SK-N-SH (cell line): ENCODE data around the gene TAF6. TPM values are rescaled to one million over a fixed set of nuclear protein-coding genes. Genes with fewer than 3 reads are reported as not detected.

Experiments
- CTCF ChIA-PET: fragments of 300-600, 350-600 bp; formaldehyde crosslinking; extraction: SDS; loops from one replicate; lab custom pipeline; 2021; lab: Yijun Ruan, JAX
- POLR2A ChIA-PET: fragments of 350-600 bp; sonication (Branson Sonifier 250); formaldehyde crosslinking; extraction: SDS; loops from one replicate; lab custom pipeline; 2020; ENCODE audit warnings: antibody characterized with exemption, inconsistent platforms; lab: Yijun Ruan, JAX
- DNase-seq: peaks from one replicate; pipeline ENCODE4 v3.0.0; 2012
- H2AFZ ChIP-seq: fragments of 200-600 bp; sonication (generic); 2 replicates; pipeline ENCODE4 v1.8.1; 2016; ENCODE audit warnings: antibody characterized with exemption, mild to moderate bottlenecking, low read depth
- H3F3A ChIP-seq: fragments of 200-600 bp; sonication (generic); replicated peaks from 2 replicates; pipeline ENCODE3; 2016; ENCODE audit warnings: antibody characterized with exemption, mild to moderate bottlenecking; ENCODE audit not compliant: insufficient read depth
- H3K27ac ChIP-seq, 2 experiments: fragments of 200-500 bp in 1 of 2; fragments of 200-600 bp in 1 of 2; sonication (Bioruptor generic) in 1 of 2; sonication (generic), shearing (Covaris generic) in 1 of 2; 2 replicates each; pipeline versions ENCODE4 v1.5.1 to v1.6.1; 2014 to 2016; ENCODE audit warnings: low read depth in 2 of 2, inconsistent platforms in 1 of 2, low read length in 1 of 2, mild to moderate bottlenecking in 1 of 2, mixed read lengths in 1 of 2
- H3K27me3 ChIP-seq: fragments of 200-600 bp; sonication (generic), shearing (Covaris generic); 2 replicates; pipeline ENCODE4 v1.6.1; 2016; ENCODE audit warnings: mixed run types; ENCODE audit not compliant: insufficient read depth
- H3K36me3 ChIP-seq, 2 experiments: fragments of 200-500 bp in 1 of 2; fragments of 200-600 bp in 1 of 2; sonication (Bioruptor generic) in 1 of 2; sonication (generic) in 1 of 2; replicated peaks in 1 of 2; 2 replicates each; pipeline versions ENCODE3 to v1.5.1; 2014 to 2016; ENCODE audit warnings: low read length in 1 of 2, mild to moderate bottlenecking in 1 of 2; ENCODE audit not compliant: insufficient read depth in 2 of 2, control insufficient read depth in 1 of 2
- H3K4me1 ChIP-seq, 2 experiments: fragments of 200-500 bp in 1 of 2; fragments of 200-600 bp in 1 of 2; sonication (Bioruptor generic) in 1 of 2; sonication (generic), shearing (Covaris generic) in 1 of 2; 2 replicates each; pipeline versions ENCODE4 v1.5.1 to v1.6.1; 2014 to 2016; ENCODE audit warnings: low read depth in 1 of 2, low read length in 1 of 2, mixed run types in 1 of 2; ENCODE audit not compliant: insufficient read depth in 2 of 2, control insufficient read depth in 1 of 2
- H3K4me2 ChIP-seq: fragments of 200-600 bp; sonication (generic), shearing (Covaris generic); 2 replicates; pipeline ENCODE4 v1.6.1; 2017; ENCODE audit warnings: mixed run types
- H3K4me3 ChIP-seq, 2 experiments: fragments of 200-500 bp in 1 of 2; fragments of 200-600 bp in 1 of 2; sonication (Bioruptor generic) in 1 of 2; sonication (generic), shearing (Covaris generic) in 1 of 2; 2 replicates each; pipeline versions ENCODE4 v1.5.1 to v1.8.1; 2014 to 2016; ENCODE audit warnings: low read depth in 2 of 2, inconsistent platforms in 1 of 2, low read length in 1 of 2, mild to moderate bottlenecking in 1 of 2, mixed read lengths in 1 of 2, moderate library complexity in 1 of 2
- H3K79me2 ChIP-seq: fragments of 200-600 bp; sonication (generic); 2 replicates; pipeline ENCODE4 v1.8.1; 2017; ENCODE audit warnings: mild to moderate bottlenecking; ENCODE audit not compliant: insufficient read depth
- H3K9ac ChIP-seq: fragments of 200-600 bp; sonication (generic); 2 replicates; pipeline ENCODE4 v1.6.1; 2017; ENCODE audit warnings: mixed run types
- H3K9me2 ChIP-seq: fragments of 200-600 bp; sonication (generic); 2 replicates; pipeline ENCODE4 v1.6.1; 2017; ENCODE audit warnings: mixed run types
- H3K9me3 ChIP-seq: fragments of 200-600 bp; sonication (generic); 2 replicates; pipeline ENCODE4 v1.6.1; 2017; ENCODE audit warnings: mixed run types, mild to moderate bottlenecking, moderate library complexity
- H4K20me1 ChIP-seq: fragments of 200-600 bp; sonication (generic); 2 replicates; pipeline ENCODE4 v1.6.1; 2017; ENCODE audit warnings: mild to moderate bottlenecking, mixed run types; ENCODE audit not compliant: insufficient read depth
- CHD2 ChIP-seq: fragments of 150-350 bp; IDR thresholded peaks from 2 replicates; pipeline ENCODE4 v1.6.1; 2018; ENCODE audit warnings: low read length; ENCODE audit not compliant: partially characterized antibody
- ELF1 ChIP-seq: IDR thresholded peaks from 2 replicates; pipeline ENCODE4 v1.4.0; 2012
- FOXJ3 ChIP-seq: sonication (generic); formaldehyde crosslinking; IDR thresholded peaks from 2 replicates; pipeline ENCODE4 v1.5.1; 2020; ENCODE audit warnings: mild to moderate bottlenecking, missing genetic modification reagents
- FOXM1 ChIP-seq: IDR thresholded peaks from 2 replicates; pipeline ENCODE4 v1.4.0; 2012; ENCODE audit warnings: low read depth, mild to moderate bottlenecking
- GATA2 ChIP-seq: sonication (generic); formaldehyde crosslinking; IDR thresholded peaks from 2 replicates; pipeline ENCODE4 v1.5.0; 2020; ENCODE audit warnings: mild to moderate bottlenecking, missing genetic modification reagents
- JUND ChIP-seq: IDR thresholded peaks from 2 replicates; pipeline ENCODE4 v1.4.0; 2012
- MEF2A ChIP-seq: IDR thresholded peaks from 2 replicates; pipeline ENCODE4 v1.4.0; 2012; ENCODE audit warnings: low read depth, borderline replicate concordance
- POLR2AphosphoS5 ChIP-seq: IDR thresholded peaks from 2 replicates; pipeline ENCODE4 v1.6.1; 2012; ENCODE audit warnings: low read depth, low read length
- RCOR1 ChIP-seq: fragments of 150-350 bp; IDR thresholded peaks from 2 replicates; pipeline ENCODE4 v1.6.1; 2017; ENCODE audit warnings: antibody characterized with exemption, low read length
- RFX5 ChIP-seq: IDR thresholded peaks from 2 replicates; pipeline ENCODE4 v1.6.1; 2012; ENCODE audit warnings: mild to moderate bottlenecking, improper control_type of control experiment, low read length
- SIN3A ChIP-seq: IDR thresholded peaks from 2 replicates; pipeline ENCODE4 v1.6.1; 2012; ENCODE audit warnings: low read depth, mild to moderate bottlenecking, low read length, moderate library complexity, borderline replicate concordance
- SMC3 ChIP-seq: IDR thresholded peaks from 2 replicates; pipeline ENCODE4 v1.6.1; 2012; ENCODE audit warnings: low read depth, low read length, improper control_type of control experiment
- TCF12 ChIP-seq: IDR thresholded peaks from 2 replicates; pipeline ENCODE4 v1.4.0; 2012
- YY1 ChIP-seq: IDR thresholded peaks from 2 replicates; pipeline ENCODE4 v1.4.0; 2012; ENCODE audit warnings: low read depth, mild to moderate bottlenecking
- WGBS: methylation state at CpG from one replicate; pipeline ENCODE4 v1.1.6; 2017; ENCODE audit warnings: low lambda C conversion rate; 5-methylcytosine and 5-hydroxymethylcytosine counted together
- polyA plus RNA-seq, 3 experiments: library from polyadenylated mRNA; depleted of rRNA; stranded (reverse); fragments of >200 nt; gene quantifications; 2 replicates each; pipeline ENCODE4 v1.2.3, GENCODE V29; 2012
- TF ChIP-seq, protein P1 (sequence below): fragments of 150-350 bp; IDR thresholded peaks from 2 replicates; pipeline ENCODE4 v1.6.1; 2016; ENCODE audit warnings: mild to moderate bottlenecking, low read depth, low read length
- TF ChIP-seq, protein P2 (sequence below): fragments of 200-600 bp; sonication (generic); IDR thresholded peaks from 2 replicates; pipeline ENCODE4 v1.6.1; 2017; ENCODE audit warnings: antibody characterized with exemption, mild to moderate bottlenecking, moderate library complexity
- TF ChIP-seq, protein P3 (sequence below): IDR thresholded peaks from 2 replicates; pipeline ENCODE4 v1.4.0; 2012; ENCODE audit warnings: low read depth, borderline replicate concordance
- TF ChIP-seq, protein P4 (sequence below): fragments of 150-350 bp; IDR thresholded peaks from 2 replicates; pipeline ENCODE4 v1.6.1; 2017; ENCODE audit warnings: antibody characterized with exemption, low read length, low read depth, borderline replicate concordance
- TF ChIP-seq, protein P5 (sequence below): IDR thresholded peaks from 2 replicates; pipeline ENCODE4 v1.4.0; 2012; ENCODE audit warnings: low read depth

The TAF6 gene
- polyA plus RNA-seq, 1 of the 3 experiments (the other 2 are of a cell fraction), result 70.5 TPM

DNA sequence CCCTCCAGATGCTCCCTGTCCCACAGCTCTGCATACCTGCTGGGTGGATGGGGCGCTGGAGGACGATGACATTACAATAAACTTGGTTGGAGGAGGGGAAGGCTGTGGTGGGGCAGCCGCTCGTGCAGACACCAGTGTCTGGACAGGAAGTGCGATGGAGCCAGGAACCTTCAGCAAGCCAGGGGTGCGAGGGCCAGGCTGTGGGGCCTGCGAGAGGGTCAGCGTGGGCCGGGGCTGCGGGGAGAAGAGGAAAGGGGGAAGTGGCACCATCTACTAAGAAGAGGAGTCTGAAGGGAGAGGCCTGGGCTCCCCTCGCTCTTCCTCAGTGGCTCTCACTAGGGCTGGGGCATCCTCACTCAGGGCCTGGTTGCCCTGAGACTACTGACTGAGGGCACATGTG is 11.3 kb downstream of the TAF6 start:
- Histone ChIP-seq H2AFZ (no peak overlapping the region), H3K27me3 (no peaks in the 10 kb centered on the region), H3K36me3 (peaks cover 39 to 47% of the 10 kb centered on the region in 2 experiments), H3K9ac (no peak overlapping the region), H3K4me1 (peaks cover 0 to 2% of the 10 kb centered on the region in 2 experiments; a peak in 2 of 4 replicates), H3K9me2 (no peaks in the 10 kb centered on the region), H3K79me2 (peaks cover 3% of the 10 kb centered on the region; the same call in 1 of the 2 replicates), H3K4me3 (no peak overlapping the region), H3F3A (peaks cover 32% of the 10 kb centered on the region), H3K4me2 (no peak overlapping the region), H3K27ac (no peak overlapping the region), H3K9me3 (no peaks in the 10 kb centered on the region), H4K20me1 (no peaks in the 10 kb centered on the region)
- WGBS, result 87% methylated on average over 11 of the region's 11 CpGs
- POLR2A ChIA-PET, result no interaction called here
- TF ChIP-seq FOXM1, result no peak
- no peak for TF ChIP-seq TCF12
- no peak for TF ChIP-seq JUND
- TF ChIP-seq POLR2AphosphoS5, result no peak
- no peak for TF ChIP-seq SIN3A
- no peak for TF ChIP-seq RFX5
- TF ChIP-seq, protein P1, sequence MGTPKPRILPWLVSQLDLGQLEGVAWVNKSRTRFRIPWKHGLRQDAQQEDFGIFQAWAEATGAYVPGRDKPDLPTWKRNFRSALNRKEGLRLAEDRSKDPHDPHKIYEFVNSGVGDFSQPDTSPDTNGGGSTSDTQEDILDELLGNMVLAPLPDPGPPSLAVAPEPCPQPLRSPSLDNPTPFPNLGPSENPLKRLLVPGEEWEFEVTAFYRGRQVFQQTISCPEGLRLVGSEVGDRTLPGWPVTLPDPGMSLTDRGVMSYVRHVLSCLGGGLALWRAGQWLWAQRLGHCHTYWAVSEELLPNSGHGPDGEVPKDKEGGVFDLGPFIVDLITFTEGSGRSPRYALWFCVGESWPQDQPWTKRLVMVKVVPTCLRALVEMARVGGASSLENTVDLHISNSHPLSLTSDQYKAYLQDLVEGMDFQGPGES, result no peak
- TF ChIP-seq, protein P2, sequence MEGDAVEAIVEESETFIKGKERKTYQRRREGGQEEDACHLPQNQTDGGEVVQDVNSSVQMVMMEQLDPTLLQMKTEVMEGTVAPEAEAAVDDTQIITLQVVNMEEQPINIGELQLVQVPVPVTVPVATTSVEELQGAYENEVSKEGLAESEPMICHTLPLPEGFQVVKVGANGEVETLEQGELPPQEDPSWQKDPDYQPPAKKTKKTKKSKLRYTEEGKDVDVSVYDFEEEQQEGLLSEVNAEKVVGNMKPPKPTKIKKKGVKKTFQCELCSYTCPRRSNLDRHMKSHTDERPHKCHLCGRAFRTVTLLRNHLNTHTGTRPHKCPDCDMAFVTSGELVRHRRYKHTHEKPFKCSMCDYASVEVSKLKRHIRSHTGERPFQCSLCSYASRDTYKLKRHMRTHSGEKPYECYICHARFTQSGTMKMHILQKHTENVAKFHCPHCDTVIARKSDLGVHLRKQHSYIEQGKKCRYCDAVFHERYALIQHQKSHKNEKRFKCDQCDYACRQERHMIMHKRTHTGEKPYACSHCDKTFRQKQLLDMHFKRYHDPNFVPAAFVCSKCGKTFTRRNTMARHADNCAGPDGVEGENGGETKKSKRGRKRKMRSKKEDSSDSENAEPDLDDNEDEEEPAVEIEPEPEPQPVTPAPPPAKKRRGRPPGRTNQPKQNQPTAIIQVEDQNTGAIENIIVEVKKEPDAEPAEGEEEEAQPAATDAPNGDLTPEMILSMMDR, result no peak
- TF ChIP-seq, protein P3, sequence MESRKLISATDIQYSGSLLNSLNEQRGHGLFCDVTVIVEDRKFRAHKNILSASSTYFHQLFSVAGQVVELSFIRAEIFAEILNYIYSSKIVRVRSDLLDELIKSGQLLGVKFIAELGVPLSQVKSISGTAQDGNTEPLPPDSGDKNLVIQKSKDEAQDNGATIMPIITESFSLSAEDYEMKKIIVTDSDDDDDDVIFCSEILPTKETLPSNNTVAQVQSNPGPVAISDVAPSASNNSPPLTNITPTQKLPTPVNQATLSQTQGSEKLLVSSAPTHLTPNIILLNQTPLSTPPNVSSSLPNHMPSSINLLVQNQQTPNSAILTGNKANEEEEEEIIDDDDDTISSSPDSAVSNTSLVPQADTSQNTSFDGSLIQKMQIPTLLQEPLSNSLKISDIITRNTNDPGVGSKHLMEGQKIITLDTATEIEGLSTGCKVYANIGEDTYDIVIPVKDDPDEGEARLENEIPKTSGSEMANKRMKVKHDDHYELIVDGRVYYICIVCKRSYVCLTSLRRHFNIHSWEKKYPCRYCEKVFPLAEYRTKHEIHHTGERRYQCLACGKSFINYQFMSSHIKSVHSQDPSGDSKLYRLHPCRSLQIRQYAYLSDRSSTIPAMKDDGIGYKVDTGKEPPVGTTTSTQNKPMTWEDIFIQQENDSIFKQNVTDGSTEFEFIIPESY, result no peak
- TF ChIP-seq GATA2 (CRISPR knock-in tag), result no peak
- CTCF ChIA-PET, result no interaction called here
- no peak for DNase-seq

DNA sequence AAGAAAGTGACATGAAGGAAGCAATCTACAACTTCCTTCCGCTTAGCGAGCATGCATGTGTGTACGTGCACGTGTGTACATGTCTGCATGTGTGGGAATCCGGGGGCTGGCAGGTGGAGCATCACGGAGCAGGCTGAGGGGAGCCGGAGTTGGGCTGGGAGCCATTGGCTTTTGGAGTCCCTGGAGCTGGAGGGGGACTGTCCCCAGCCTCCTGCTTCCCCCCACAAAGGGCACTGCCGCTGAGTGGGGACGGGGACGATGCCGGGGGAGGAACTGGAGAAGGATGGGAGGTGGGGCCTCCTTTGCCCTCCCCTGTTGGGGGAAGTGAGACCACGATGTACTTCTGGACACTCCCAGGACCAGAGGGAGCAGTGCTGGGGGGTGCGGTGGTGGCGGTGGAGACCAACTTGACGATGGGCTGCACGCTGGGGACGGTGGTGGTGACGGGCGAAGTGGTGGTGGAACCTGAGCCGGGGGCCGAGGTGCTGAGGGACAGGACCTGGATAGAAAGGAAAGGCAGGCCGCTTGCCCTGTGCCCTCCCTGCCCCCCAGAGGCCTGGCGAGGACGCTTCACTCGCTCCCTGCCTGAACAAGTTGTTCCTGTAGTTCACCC is 11.9 kb downstream of the TAF6 start:
- peak; percentile 18 for DNase-seq
- peaks cover 39% of the 10 kb centered on the region for H3F3A ChIP-seq
- no peak overlapping the region for H3K4me3 ChIP-seq
- peaks cover 39 to 47% of the 10 kb centered on the region in 2 experiments for H3K36me3 ChIP-seq
- H3K4me2 ChIP-seq, result no peak overlapping the region
- peaks cover 6 to 8% of the 10 kb centered on the region in 2 experiments; a peak in 3 of 4 replicates for H3K4me1 ChIP-seq
- no peak overlapping the region for H3K27ac ChIP-seq
- no peaks in the 10 kb centered on the region for H3K27me3 ChIP-seq
- ChIA-PET POLR2A (interaction anchor here (1.5 kb wide), 1 partner anchor 13 kb away, joined by 3 read pairs; no protein-coding TSS in a partner anchor), CTCF (no interaction called here)
- H3K9me2 ChIP-seq, result no peaks in the 10 kb centered on the region
- WGBS, result 91% methylated on average over 25 of the region's 25 CpGs
- no peaks in the 10 kb centered on the region for H3K9me3 ChIP-seq
- H3K9ac ChIP-seq, result no peak overlapping the region
- no peaks in the 10 kb centered on the region for H4K20me1 ChIP-seq
- H2AFZ ChIP-seq, result no peak overlapping the region
- H3K79me2 ChIP-seq, result peaks cover 9% of the 10 kb centered on the region
- TF ChIP-seq, protein P4, sequence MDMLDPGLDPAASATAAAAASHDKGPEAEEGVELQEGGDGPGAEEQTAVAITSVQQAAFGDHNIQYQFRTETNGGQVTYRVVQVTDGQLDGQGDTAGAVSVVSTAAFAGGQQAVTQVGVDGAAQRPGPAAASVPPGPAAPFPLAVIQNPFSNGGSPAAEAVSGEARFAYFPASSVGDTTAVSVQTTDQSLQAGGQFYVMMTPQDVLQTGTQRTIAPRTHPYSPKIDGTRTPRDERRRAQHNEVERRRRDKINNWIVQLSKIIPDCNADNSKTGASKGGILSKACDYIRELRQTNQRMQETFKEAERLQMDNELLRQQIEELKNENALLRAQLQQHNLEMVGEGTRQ, result no peak
- TF ChIP-seq, protein P3, result no peak
- TF ChIP-seq JUND (no peak), GATA2 (CRISPR knock-in tag) (no peak), MEF2A (no peak), RCOR1 (no peak), CHD2 (no peak), SMC3 (no peak), ELF1 (no peak), POLR2AphosphoS5 (no peak), YY1 (no peak), FOXJ3 (no peak), RFX5 (no peak)
- TF ChIP-seq, protein P5, sequence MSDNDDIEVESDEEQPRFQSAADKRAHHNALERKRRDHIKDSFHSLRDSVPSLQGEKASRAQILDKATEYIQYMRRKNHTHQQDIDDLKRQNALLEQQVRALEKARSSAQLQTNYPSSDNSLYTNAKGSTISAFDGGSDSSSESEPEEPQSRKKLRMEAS, result no peak
